Erythroblast (primary cell): ENCODE results near the gene MICAL1.

ENCODE experiments used
- GATA1 ChIP-seq: IDR thresholded peaks from 2 replicates; pipeline ENCODE4 v1.6.1; 2011; ENCODE audit warnings: low read depth, mild to moderate bottlenecking, control low read depth, low read length, moderate library complexity
- POLR2A ChIP-seq: IDR thresholded peaks from 2 replicates; pipeline ENCODE4 v1.6.1; 2011; ENCODE audit warnings: mild to moderate bottlenecking, low read length

DNA sequence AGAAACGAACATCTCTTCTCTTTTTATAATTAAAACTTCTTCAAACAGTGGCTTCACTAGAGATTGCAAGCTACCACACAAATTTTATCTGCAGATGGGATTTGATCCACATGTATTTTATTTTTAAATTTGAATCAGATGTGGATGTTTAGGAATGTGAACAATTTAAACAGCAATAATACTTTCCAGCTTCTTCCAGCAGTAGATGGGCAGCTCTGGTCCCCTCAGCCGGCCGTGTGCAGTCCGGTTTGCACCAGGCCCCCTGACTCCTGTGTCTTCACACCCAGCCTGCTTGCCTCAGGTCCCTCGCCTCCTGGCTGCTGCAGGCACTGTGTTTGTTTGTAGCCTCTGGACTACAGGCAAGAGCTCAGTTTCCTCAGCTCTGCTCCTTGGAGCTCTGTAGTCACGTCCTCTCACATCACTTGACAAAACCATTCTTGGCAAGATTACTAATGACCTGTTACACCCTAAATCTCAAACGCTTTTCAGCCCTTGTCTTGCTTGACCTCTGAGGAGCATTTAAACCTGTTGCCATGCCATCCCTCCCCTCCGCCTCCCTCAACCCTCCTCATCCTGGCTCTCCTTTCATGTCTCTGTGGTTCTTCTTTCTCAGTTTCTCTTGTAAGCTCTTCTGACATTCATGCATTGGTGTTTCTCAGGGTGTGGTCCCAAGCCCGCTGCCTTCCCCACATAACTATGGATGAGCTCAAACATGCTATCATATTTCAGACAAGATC lies 40.6 kb upstream of the MICAL1 start:
- no peak for TF ChIP-seq POLR2A
- TF ChIP-seq GATA1, result no peak
